OCI-LY3 (cell line): ENCODE results near the gene KCNMA1.

Experiments used
- CTCF ChIP-seq: fragments of 200-600, 300-600 bp; sonication (generic); IDR thresholded peaks from 2 replicates; pipeline ENCODE4 v1.5.1; 2014; ENCODE audit warnings: antibody characterized with exemption, low read length, low read depth
- EZH2phosphoT487 ChIP-seq: fragments of 200-600 bp; shearing (Covaris generic); IDR thresholded peaks from 2 replicates; pipeline ENCODE4 v1.6.1; 2018; ENCODE audit warnings: antibody characterized with exemption, mixed run types, low read depth

DNA sequence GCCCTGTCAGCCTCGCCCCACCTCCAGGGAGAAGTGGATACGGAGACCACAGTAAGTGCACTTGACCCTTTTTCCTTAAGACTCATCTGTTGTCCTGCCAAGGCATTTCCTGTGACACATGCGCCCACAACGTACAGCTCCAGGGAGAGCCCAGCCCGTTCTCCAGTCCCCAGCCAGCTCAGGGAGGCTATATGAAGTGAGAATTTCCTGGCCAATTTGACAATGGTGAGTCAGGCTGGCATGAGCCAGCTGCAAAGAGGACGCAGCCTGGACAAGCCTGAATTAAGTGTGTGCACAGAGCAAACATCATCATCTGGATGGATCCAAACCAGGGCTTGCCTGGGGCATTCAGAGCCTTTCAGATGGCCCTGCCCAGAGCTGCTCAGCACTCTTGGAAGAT is 244.8 kb downstream of the KCNMA1 start:
- TF ChIP-seq CTCF (no peak), EZH2phosphoT487 (no peak)
